GM10266 (cell line): ENCODE measurements around the gene RNF144A.
A peak's percentile ranks its signal among the peaks of the same experiment; 100 is the strongest.
"Not testable (repeated sequence)": the region's sequence is repeated elsewhere in the genome, so short reads cannot be mapped to it uniquely, and the experiment has no call there.

ENCODE experiments used
- DNase-seq: peaks from one replicate; pipeline ENCODE4 v3.0.0; 2012; ENCODE audit errors: extremely low spot score
- CTCF ChIP-seq: IDR thresholded peaks from 2 replicates; pipeline ENCODE4 v1.5.1; 2012; ENCODE audit warnings: mild to moderate bottlenecking, low read depth; ENCODE audit not compliant: control insufficient read depth, insufficient read depth; ENCODE audit errors: missing control alignments

Gene RNF144A

GRCh38 chr2:6995391-6996097 is 78.3 kb downstream of the RNF144A start:
- no peak for DNase-seq
- TF ChIP-seq CTCF, result no peak

GRCh38 chr2:6999211-6999877 is 82.1 kb downstream of the RNF144A start:
- TF ChIP-seq CTCF, result no peak
- peak; percentile 60 for DNase-seq

DNA sequence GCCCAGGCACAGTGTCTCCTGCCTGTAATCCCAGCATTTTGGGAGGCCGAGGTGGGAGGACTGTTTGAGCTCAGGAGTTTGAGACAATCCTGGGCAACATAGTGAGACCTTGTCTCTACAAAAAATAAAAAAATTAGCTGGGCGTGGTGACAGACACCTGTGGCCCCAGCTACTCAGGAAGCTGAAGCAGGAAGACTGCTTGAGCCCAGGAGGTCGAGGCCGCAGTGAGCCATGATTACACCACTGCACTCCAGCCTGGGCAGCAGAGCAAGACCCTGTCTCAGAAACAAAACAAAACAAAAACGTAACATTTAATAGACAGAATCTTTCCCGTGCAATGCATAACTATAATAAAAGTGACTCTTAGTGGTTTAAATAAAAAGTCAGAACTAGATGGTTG is 84.2 kb downstream of the RNF144A start:
- DNase-seq, result not testable (repeated sequence)

- DNase-seq, result no peak
- no peak for TF ChIP-seq CTCF
Observed at GRCh38 chr2:7003895-7004294, 86.7 kb downstream of the RNF144A start.

GRCh38 chr2:7004636-7005035 is 87.4 kb downstream of the RNF144A start:
- DNase-seq, result no peak
- no peak for TF ChIP-seq CTCF

GRCh38 chr2:7007488-7007845 is 90.3 kb downstream of the RNF144A start:
- TF ChIP-seq CTCF, result no peak
- DNase-seq, result no peak

DNA sequence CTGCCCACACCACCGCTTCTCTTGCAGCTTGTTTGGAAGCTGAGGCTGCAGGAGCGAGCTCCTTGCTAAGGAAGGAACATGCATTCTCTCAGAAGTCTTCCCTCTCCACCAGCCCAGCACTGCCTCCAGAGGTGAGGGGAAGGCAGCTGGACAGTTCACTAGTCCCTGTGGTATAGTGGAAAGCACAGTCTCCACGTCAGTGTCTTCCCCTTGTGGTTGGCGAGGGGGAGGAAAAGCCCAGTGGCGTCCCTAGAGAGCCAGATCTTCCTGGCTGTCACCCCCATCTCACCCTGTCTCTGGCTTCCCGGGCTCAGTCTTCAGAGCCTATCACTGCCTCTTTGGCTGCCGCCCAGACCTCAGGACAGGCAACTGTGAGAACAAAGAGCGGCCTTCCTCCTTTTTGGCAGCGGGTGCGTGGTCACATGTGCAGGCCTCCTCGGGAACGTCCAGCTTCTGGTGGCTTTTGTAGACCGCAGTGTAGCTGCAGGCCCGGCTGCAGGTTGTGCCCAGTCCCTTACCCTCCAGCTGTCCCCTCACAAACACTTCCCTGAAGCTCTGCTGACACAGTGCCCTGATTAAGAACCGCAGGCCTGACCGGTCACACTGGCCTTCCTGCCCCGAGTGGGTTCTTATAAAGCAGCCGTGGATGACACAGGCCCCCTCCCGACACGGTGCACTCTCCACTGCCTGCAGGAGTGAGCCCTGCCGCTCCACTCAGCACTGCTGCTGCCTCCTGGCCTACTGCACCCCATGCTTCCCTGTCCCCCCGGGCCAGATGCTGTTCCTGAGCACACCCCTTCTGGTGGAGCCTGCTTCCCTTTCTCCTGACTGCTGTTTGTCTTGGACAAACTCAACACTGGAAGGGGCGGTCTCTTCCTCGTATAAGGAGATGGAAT is 90.9 kb downstream of the RNF144A start:
- no peak for TF ChIP-seq CTCF
- DNase-seq, result no peak
